HCT116 (cell line): ENCODE measurements around the gene PEX11B.

Experiments used
- CBX3 ChIP-seq: IDR thresholded peaks from 2 replicates; pipeline ENCODE4 v1.6.1; 2012; ENCODE audit warnings: low read depth
- CTCF ChIP-seq, 3 experiments: fragments of 200-600 bp in 1 of 3; sonication (generic) in 1 of 3; IDR thresholded peaks in 2 of 3; conservative IDR thresholded peaks in 1 of 3; 2 replicates each; pipeline ENCODE4 v1.5.1; 2012 to 2017; ENCODE audit warnings: low read depth in 2 of 3, low read length in 2 of 3, antibody characterized with exemption in 1 of 3, borderline replicate concordance in 1 of 3, control low read depth in 1 of 3, mild to moderate bottlenecking in 1 of 3, mixed read lengths in 1 of 3, mixed run types in 1 of 3, moderate library complexity in 1 of 3; ENCODE audit not compliant: insufficient read depth in 1 of 3
- EGR1 ChIP-seq: IDR thresholded peaks from 2 replicates; pipeline ENCODE4 v1.6.1; 2012; ENCODE audit warnings: low read depth
- EZH2 ChIP-seq: fragments of 200-600 bp; sonication (generic); IDR thresholded peaks from 2 replicates; pipeline ENCODE4 v1.6.1; 2017; ENCODE audit warnings: antibody characterized with exemption, mixed run types
- EZH2phosphoT487 ChIP-seq: fragments of 200-600 bp; IDR thresholded peaks from 2 replicates; pipeline ENCODE4 v1.6.1; 2018; ENCODE audit warnings: antibody characterized with exemption, borderline replicate concordance
- POLR2A ChIP-seq: IDR thresholded peaks from 2 replicates; pipeline ENCODE4 v1.7.0; 2011; ENCODE audit warnings: borderline replicate concordance; ENCODE audit not compliant: insufficient read depth, insufficient read length; ENCODE audit errors: extremely low read depth
- POLR2AphosphoS5 ChIP-seq: IDR thresholded peaks from 2 replicates; pipeline ENCODE4 v1.6.1; 2011; ENCODE audit warnings: mild to moderate bottlenecking, low read depth, low read length, moderate library complexity
- RAD21 ChIP-seq: IDR thresholded peaks from 2 replicates; pipeline ENCODE4 v1.6.1; 2012; ENCODE audit warnings: low read depth, mild to moderate bottlenecking
- SIN3A ChIP-seq: IDR thresholded peaks from 2 replicates; pipeline ENCODE4 v1.6.1; 2012; ENCODE audit warnings: low read depth
- SP1 ChIP-seq: IDR thresholded peaks from 2 replicates; pipeline ENCODE4 v1.6.1; 2012; ENCODE audit warnings: low read depth
- YY1 ChIP-seq: IDR thresholded peaks from 2 replicates; pipeline ENCODE4 v1.6.1; 2011; ENCODE audit warnings: low read length, low read depth, moderate library complexity, mild to moderate bottlenecking; ENCODE audit not compliant: insufficient replicate concordance; ENCODE audit errors: extremely low read depth
- ZBTB33 ChIP-seq: IDR thresholded peaks from 2 replicates; pipeline ENCODE4 v1.6.1; 2011; ENCODE audit warnings: mild to moderate bottlenecking, low read length, moderate library complexity; ENCODE audit not compliant: insufficient replicate concordance; ENCODE audit errors: extremely low read depth
- ZNF274 ChIP-seq: fragments of 200-500 bp; sonication (Bioruptor generic); IDR thresholded peaks from 2 replicates; pipeline ENCODE4 v1.6.1; 2014; ENCODE audit warnings: mild to moderate bottlenecking, low read depth, low read length, inconsistent platforms
- TF ChIP-seq, protein P1 (sequence below): IDR thresholded peaks from 2 replicates; pipeline ENCODE4 v1.6.1; 2012; ENCODE audit warnings: low read depth

DNA sequence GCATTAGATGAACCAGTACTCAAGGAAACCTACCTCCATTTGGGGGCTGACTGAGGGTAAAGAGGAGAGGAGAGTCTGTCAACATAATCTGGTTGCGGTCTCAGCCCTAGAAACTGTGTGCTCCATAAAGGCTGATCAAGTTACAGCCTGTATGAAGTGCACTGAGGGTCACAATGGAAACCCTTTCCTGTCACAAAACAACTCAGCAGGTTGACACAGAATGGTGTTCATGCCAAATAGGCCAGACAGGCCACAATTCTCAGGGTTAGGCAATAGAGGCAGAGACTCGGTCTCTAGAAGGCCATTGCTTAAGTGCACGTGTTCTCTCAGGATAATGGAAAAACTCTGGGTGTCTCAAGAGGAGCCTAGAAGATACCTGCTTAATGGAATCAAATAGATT lies 28.8 kb downstream of the PEX11B start:
- TF ChIP-seq POLR2AphosphoS5 (no peak), POLR2A (no peak), CBX3 (no peak), CTCF (IDR thresholded peaks at IDR 0.05 in 2 of 3, conservative IDR thresholded peaks at IDR 0.05 in 1 of 3; ENCODE audit: borderline replicate concordance in 1 of 3, insufficient read depth in 1 of 3, low read depth in 2 of 3, low read length in 2 of 3) (no peak), SIN3A (no peak), EGR1 (no peak), YY1 (no peak), ZNF274 (no peak), EZH2 (no peak), RAD21 (no peak), SP1 (no peak), ZBTB33 (no peak), EZH2phosphoT487 (no peak)
- TF ChIP-seq, protein P1, sequence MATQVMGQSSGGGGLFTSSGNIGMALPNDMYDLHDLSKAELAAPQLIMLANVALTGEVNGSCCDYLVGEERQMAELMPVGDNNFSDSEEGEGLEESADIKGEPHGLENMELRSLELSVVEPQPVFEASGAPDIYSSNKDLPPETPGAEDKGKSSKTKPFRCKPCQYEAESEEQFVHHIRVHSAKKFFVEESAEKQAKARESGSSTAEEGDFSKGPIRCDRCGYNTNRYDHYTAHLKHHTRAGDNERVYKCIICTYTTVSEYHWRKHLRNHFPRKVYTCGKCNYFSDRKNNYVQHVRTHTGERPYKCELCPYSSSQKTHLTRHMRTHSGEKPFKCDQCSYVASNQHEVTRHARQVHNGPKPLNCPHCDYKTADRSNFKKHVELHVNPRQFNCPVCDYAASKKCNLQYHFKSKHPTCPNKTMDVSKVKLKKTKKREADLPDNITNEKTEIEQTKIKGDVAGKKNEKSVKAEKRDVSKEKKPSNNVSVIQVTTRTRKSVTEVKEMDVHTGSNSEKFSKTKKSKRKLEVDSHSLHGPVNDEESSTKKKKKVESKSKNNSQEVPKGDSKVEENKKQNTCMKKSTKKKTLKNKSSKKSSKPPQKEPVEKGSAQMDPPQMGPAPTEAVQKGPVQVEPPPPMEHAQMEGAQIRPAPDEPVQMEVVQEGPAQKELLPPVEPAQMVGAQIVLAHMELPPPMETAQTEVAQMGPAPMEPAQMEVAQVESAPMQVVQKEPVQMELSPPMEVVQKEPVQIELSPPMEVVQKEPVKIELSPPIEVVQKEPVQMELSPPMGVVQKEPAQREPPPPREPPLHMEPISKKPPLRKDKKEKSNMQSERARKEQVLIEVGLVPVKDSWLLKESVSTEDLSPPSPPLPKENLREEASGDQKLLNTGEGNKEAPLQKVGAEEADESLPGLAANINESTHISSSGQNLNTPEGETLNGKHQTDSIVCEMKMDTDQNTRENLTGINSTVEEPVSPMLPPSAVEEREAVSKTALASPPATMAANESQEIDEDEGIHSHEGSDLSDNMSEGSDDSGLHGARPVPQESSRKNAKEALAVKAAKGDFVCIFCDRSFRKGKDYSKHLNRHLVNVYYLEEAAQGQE, result no peak
